ENCODE results near the gene CEACAM4.
"Not testable (repeated sequence)": the region's sequence is repeated elsewhere in the genome, so short reads cannot be mapped to it uniquely, and the experiment has no call there.

The CEACAM4 gene

DNA sequence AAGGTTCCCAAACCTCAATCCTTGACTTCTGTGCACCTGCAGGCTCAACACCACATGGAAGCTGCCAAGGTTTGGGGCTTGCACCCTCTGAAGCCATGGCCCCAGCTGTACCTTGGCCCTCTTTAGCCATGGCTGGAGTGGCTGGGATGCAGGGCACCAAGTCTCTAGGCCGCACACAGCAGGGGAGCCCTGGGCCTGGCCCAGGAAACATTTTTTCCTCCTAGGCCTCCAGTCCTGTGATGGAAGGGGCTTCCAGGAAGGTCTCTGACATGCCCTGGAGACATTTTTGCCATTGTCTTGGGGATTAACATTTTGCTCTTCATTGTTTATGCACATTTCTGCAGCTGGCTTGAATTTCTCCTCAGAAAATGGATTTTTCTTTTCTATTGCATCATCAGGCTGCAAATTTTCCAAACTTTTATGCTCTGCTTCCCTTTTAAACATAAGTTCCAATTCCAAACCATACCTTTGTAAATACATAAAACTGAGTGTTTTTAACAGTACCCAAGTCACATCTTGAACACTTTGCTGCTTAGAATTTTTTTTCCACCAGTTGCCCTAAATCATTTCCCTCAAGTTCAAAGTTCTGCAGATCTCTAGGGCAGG is 44.2 kb downstream of the CEACAM4 start:
- not testable (repeated sequence) for DNase-seq

DNA sequence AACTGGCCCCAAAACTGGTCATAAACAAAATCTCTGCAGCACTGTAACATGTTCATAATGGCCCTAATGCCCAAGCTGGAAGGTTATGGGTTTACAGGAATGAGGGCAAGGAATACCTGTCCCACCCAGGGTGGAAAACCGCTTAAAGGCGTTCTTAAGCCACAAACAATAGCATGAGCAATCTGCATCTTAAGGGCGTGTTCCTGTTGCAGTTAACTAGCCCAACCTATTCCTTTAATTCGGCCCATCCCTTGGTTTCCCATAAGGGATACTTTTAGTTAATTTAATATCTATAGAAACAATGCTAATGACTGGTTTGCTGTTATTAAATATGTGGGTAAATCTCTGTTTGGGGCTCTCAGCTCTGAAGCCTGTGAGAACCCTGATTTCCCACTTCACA is 45.8 kb downstream of the CEACAM4 start:
- DNase-seq, result not testable (repeated sequence)

DNA sequence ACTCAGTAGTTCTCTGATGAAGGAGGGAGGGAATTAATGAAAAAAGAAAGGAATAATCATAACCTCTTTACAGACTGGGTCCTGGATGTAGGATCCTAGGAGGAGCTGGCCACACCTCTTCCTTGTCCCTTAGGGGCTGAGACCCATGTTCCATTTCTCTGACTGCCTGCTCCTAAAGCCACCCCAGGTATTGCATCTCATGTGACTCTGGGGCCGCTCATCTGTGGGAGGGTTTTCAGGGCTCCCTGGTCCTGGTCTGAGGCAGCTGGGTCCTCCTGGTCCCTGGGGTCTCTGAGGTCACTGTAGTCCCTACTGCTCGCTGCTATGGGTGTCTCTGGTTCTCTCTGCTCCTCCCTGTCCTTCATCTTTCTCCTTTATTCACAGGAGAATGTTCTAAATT is 48.0 kb downstream of the CEACAM4 start:
- DNase-seq, result no peak

DNA sequence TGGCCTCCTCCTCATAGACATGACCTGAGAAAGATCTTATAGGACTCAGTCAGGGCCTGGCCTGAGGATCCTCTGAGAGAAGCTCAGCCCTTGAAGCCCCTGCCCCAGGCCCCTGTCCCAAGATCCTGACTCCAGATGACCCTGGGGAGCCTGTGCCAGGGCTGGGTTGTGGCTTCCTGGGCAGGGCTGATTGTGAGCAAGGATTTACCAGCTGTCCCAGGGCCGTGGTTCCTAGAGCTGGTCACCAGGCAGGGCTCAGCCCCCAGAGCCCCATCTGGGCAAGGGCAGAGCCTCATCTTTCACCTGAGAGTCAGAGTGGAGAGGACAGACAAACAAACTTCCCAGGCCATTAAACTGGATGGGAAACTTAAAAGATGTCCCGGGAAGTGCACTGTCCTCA is 49.0 kb downstream of the CEACAM4 start:
- no peak for DNase-seq

DNA sequence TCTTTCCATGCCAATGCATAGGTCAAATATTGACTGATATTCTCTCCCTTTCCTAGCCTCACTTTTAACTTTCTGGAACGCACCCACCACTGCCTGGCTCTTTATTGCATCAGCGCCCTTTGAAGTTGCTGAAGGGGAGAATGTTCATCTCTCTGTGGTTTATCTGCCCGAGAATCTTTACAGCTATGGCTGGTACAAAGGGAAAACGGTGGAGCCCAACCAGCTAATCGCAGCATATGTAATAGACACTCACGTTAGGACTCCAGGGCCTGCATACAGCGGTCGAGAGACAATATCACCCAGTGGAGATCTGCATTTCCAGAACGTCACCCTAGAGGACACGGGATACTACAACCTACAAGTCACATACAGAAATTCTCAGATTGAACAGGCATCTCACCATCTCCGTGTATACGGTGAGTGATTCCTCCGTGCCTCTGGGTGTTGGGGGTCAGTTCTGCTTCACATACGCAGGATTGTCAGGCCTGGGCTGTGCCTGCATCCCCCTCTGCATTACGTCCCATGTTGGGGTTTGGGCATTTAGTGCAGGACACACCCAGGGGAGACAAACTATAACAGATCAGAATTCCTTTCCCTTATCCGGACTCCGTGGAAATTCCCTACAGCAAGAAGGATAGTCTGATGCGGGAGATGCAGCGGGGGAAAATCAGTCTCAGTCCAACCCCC is 49.6 kb downstream of the CEACAM4 start:
- no peak for DNase-seq

DNA sequence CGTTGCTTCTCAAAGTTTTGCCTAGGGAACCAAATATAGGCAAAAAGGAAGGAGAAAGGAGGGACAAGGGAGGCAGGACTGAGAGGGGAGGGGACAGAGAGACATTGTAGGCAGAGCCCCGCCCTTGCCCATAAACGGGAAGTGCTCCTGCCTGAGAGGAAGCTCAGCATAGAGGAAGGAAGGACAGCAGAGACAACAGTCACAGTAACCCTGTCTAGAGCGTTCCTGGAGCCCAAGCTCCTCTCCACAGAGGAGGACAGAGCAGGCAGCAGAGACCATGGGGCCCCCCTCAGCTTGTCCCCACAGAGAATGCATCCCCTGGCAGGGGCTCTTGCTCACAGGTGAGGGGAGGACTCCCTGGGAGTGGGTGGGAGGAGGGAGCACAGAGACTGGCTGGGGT is 50.9 kb downstream of the CEACAM4 start, which contains the start of gene CEACAM21:
Gene CEACAM21 (plus strand): TSS at position 169 of the 400 bp plus-strand sequence. CDS start 109 bp downstream, at position 278.
- peak; percentile 58 to 72 for DNase-seq

DNA sequence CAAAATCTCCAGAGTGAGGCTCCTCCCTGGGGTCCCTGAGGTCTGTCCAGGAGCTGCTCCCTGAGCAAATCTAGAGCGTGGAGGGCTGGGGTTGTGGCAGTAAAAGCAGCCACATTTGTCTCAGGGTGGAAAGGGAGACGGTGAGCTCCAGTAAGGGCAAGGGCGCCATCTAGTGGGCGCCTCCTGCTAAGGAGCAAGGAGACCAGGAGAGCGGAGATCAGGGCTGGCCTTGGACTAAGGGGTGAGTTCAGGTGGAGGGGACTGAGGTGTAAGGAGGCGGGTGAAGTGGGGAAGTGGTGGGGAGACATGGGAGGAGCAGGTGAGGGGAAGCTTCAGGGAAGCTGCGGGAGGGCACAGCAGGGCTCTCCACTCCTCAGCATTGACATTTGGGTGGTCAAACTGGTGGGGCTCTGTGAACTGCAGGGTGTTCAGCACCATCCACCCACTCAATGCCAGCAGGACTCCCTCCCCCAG is 56.2 kb downstream of the CEACAM4 start:
- DNase-seq, result peak; percentile 89 to 90

DNA sequence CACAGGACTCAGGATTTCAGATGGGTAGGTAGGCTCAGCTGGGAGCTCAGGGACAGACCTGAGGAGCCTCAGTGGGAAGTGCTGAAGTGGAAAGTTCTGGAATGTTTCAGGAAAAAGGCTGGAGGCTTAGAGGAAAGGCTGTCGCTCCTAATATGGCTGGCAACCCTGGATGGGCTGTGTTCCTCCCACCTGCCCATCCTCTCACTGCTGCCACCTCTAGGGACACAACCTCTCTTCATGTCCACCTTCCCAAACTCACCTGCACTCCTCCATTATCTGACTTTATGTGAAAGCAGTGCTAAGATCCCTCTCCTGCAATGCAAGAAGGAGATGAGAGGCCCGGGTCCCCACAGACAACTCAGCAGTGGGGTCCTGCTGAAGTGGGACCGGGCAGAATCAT is 56.7 kb downstream of the CEACAM4 start:
- DNase-seq, result no peak

DNA sequence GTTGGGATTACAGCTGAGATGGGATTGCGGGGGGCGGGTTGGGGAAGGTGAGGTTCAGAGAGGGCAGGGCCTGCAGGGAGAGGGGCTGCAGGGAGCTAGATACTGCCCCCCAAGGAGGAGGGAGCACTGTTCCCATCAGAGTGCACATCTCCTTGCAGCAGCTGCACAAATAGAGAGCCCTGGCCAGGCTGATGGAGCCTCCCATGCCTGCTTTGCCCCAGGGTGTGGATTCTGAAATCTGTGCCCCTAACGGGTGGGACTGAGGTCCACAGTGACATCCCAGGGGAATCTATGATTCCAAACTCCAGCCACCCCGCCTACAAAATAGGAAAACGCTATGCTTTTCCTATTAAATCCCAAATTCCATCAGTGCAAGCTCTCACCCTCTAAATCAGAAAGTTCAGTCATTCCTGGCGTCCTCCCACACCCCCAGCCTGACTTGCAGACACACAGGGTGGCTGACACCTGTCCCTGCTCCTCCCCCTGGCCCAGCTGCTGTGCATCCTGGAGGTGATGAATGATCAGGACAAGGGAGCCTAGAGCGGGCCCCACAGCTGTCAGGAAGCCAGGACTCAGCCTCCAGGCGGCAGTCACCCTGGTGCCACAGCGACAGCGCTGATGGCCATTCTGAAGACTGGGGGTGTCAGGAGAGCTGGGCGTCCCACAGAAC is 57.3 kb downstream of the CEACAM4 start:
- no peak for DNase-seq
